GM12801 (cell line): ENCODE measurements around the gene PECR.

Experiments used
- CTCF ChIP-seq: IDR thresholded peaks from one replicate; pipeline ENCODE4 v1.5.1; 2011; ENCODE audit warnings: control low read depth; ENCODE audit not compliant: insufficient read length; ENCODE audit errors: extremely low read depth

PECR gene

GRCh38 chr2:216052420-216052819 is 29.2 kb downstream of the PECR start:
- TF ChIP-seq CTCF = no peak

DNA sequence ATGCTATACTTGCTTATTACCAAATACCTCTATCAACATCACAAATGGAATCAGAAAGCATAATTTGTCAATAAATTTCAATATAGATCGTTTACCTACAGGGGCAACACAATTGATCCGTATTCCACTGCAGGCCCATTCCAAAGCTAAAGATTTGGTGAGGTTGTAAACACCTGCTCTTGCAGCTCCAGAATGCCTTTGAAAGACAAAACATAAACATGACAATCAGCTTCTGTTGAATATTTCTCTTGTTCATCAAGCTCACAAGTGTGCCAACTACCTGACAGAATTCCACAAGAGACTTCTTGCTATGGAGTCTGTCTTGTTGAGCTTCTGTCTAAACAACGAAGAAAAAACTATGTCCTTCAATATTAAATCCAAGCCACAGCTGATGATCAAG is 30.3 kb downstream of the PECR start:
- no peak for TF ChIP-seq CTCF

GRCh38 chr2:216049452-216049851 is 32.2 kb downstream of the PECR start:
- no peak for TF ChIP-seq CTCF

DNA sequence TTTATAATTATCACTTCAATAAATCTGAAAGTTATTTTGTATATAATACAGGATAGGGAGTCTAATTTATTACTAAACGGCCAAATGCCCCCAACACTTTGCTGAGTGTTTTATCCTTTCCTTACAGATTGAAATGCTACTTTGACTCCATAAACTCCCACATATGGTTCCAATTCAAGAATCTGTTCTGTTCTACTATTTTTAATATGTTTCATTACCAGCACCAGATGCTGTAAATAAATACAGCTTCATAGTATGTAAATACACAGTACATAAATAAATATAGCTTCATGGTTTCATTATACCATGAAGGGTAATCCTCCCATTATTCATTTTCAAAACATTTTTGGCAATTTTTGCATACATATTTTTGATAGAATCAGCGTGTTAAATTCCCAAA is 34.2 kb downstream of the PECR start:
- no peak for TF ChIP-seq CTCF

- TF ChIP-seq CTCF = no peak
Observed at GRCh38 chr2:216044883-216045486, 36.6 kb downstream of the PECR start.

GRCh38 chr2:216043949-216044348 is 37.7 kb downstream of the PECR start:
- no peak for TF ChIP-seq CTCF

DNA sequence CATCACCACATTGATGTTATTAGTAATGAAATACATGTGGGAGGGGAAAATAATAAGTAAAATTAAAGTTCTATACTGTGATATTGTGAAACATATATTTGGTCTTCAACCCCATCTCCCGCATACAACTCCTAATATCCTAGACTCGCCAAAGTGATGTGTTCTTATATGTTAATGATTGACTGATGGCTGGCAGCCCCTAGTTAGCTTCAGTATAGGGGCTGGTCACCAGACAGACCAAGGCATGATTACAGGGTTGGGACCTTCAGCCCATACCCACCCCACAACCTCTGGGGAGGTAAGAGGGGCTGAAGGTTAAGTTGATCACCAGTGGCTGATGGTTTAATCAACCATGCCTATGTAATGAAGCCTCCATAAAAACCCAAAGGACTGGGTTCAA is 40.2 kb downstream of the PECR start:
- no peak for TF ChIP-seq CTCF
